DMS153 treated with DMSO at 0.1 percent for 48 hours (cell line): ENCODE results near the gene SEC24D.
A peak's percentile ranks its signal among the peaks of the same experiment; 100 is the strongest.
"Not testable (repeated sequence)": the region's sequence is repeated elsewhere in the genome, so short reads cannot be mapped to it uniquely, and the experiment has no call there.

Experiments used
- DNase-seq: peaks from one replicate; lab custom pipeline; 2025; ENCODE audit not compliant: unreplicated experiment; lab: John Stamatoyannopoulos, UW

The SEC24D gene

GRCh38 chr4:118835571-118836300, at the start of gene SEC24D:
Gene SEC24D (minus strand): TSS chr4:118836126. CDS start chr4:118833696, 2,430 bp downstream.
- peak; percentile 62 for DNase-seq

- DNase-seq, result no peak
Observed at GRCh38 chr4:118884716-118885115, 48.8 kb upstream of the SEC24D start.

GRCh38 chr4:118883861-118884260, 47.9 kb upstream of the SEC24D start:
- no peak for DNase-seq

DNA sequence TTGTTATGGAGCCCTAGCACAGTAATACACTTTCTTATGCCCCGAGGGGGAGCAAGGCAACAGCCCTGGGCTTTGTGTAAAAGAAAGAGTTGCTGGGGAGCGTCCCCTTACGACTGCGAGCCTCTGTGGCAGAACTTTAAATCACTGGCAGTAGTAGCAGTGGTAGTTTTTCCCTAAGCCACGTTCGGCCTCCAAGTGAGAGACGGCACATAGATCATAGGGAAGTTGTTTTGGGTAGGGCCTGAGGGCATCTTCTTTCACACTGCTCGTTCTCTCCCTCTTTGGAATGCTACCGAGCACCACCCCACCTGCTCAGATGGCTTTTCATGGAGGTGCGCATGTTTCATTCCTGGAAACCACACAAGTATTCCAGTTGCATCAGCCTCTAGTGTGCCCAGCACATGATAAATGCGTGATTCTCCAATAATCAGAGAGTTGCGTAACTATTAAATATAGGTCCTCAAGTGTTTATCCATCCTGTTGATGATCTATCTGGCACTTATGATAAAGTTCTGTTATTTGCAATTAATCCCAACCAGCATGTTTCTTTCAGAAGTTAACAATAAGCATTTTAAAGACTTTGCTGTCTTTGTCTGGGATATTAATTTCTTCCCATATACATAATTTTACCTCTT, 45.7 kb upstream of the SEC24D start:
- DNase-seq, result no peak

DNA sequence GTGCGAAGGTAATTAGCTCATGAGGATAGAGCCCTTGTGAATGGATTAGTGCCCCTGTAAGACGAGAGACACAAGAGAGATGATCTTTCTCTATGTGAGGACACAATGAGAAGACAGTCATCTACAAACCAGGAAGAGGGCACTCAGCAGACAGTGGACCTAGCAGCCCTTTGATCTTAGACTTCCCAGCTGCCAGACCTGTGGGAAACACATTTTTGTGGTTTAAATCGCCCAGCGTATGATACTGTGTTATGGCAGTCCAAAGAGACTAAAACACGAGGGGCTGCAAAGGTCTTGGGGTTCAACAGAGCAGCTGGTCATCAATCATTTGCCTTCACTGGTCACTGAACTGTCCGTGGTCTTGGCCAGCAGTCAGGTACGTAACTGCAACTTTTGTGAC, 43.5 kb upstream of the SEC24D start:
- no peak for DNase-seq

DNA sequence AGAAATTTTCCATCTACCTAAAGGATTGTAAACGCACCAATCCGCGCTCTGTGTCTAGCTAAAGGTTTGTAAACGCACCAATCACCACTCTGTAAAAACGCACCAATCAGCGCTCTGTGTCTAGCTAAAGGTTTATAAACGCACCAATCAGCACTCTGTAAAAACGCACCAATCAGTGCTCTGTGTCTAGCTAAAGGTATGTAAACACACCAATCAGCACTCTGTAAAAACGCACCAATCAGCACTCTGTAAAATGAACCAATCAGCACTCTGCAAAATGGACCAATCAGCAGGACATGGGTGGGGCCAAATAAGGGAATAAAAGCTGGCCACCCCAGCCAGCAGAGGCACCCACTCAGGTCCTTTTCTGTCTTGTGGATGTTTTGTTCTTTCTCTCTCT, 42.6 kb upstream of the SEC24D start:
- not testable (repeated sequence) for DNase-seq

DNA sequence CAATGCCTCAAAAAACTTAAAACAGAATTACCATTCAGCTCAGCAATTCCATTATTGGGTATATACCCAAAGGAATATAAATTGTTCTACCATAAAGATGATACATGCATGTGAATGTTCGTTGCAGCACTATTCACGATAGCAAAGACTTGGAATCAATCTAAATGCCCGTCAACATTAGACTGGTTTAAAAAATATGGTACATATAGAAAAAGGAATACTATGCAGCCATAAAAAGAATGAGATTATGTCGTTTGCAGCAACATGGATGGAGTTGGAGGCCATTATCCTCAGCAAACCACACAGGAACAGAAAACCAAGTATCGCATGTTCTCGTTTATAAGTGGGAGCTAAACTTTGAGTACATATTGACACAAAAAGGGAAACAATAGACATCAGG, 41.9 kb upstream of the SEC24D start:
- DNase-seq, result no peak

DNA sequence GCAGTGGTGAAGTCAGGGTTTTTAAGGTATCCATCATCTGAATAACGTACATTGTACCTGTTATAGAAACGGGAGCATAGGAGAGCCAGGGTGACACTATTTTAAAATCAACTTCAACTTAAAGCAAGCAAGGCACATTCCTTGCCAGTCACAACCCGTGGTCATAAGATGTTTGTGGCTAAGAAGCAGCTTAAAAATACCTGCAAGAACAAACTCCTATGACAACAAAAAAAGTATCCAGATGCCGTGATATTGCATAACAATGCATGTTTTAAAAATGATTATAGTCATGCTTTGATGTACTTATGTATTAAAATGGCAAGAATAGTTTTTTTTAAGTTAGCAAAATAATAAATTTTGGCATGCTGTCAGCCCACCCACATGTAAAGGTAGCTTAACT, 36.3 kb upstream of the SEC24D start:
- DNase-seq, result no peak

- DNase-seq, result no peak
Observed at GRCh38 chr4:118869808-118870342, 33.9 kb upstream of the SEC24D start.

DNA sequence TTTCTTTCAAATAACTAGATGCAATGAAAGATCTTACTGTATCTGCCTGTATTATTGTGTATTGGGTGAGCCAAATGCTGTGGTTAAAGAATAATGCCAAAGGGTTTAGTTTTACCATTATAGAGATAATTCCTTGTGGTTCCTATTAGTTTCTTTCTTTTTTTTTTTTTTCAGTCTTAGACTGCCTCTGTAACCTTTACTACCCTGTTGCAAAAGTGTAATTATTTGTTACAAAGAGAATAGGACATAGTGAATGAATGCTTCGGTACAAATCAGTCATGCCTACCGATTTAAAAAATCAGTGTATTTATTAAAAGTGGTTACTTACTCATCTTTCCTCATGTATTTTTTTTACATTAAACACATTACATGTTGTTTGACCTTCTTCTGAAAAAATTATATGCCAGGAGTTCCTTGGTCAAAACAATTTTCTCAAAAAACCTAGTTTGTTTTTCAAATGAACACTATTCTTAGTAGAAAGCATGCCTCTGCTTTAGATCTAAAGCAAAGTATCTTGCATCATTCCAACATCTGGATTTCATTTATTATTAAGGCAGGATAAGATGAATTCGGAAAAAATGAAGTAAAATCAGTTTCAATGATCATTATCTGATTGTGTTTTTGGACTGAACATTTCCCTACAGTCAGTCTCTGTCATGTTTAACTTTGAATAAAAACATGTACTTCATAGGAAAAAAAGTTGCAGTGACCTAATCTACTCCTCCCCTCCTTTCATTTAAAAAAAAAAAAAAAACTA, 31.6 kb upstream of the SEC24D start:
- no peak for DNase-seq

DNA sequence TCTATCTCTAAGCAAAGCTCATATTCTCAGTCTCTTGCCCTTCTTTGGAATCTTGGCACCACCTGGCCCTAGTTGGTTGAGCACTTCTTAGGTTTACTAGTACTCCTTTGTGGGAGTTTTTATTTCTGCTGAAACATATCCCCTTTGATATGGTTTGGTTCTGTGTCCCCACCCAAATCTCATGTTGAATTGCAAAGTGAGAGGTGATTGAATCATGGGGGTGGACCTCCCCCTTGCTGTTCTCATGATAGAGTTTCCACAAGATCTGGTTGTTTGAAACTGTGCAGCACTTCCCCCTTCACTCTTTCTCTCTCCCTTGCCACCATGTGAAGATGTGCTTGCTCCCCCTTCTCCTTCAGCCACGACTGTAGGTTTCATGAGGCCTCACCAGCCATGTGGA, 30.5 kb upstream of the SEC24D start:
- DNase-seq, result no peak

GRCh38 chr4:118865091-118865708, 29.3 kb upstream of the SEC24D start:
- peak; percentile 88 for DNase-seq

- no peak for DNase-seq
Observed at GRCh38 chr4:118858779-118859178, 22.9 kb upstream of the SEC24D start.

DNA sequence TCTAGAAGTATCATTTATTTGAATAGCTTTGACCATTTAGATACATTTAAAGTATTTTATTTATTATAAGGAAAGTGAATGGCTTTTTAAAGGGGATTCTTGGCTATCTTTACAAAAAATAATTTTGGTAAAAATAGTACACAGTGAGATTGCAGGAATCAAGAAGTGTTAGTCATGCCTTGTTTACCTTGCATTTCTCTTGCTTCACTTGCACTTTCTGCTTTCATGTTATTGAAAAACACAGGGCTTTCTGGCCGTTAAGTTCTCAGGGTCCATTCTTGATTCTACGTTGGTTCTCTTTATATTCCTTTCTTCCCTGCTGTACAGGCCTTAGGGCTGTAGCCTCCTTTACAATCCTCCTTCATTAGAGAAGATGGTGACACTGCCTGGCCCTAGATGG, 21.8 kb upstream of the SEC24D start:
- no peak for DNase-seq

DNA sequence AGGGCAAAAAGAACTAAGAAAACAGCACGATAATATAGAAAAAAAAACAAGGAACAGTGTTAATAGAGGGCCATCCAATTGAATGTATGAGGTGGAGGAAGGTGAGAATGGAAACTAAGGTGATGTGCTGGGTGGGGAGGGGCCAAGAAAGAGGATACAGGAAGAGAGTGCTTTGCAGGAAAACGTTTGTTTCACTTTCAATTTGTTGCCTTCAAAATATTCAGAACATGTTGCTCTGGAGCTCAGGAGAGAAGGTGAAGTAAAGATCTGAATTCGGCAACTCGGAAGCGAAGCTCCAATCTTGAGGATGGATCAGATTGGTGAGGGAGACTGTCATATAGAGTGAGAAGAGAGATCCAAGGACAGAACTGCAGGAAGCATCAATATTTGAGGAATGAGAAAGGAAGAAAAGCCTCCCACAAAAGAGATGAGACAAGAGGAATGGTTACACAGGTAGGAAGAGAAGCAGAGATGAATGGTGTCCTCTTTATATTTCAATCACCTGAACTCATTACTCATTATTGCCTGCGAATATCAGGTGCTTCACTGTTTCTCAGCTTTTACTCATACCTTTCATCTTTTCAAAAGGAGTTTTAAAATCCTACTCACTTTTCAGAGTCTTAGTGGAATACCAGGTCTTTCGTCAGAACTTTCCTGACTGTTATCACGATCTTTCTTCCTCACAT, 14.7 kb upstream of the SEC24D start:
- peak; percentile 56 for DNase-seq

DNA sequence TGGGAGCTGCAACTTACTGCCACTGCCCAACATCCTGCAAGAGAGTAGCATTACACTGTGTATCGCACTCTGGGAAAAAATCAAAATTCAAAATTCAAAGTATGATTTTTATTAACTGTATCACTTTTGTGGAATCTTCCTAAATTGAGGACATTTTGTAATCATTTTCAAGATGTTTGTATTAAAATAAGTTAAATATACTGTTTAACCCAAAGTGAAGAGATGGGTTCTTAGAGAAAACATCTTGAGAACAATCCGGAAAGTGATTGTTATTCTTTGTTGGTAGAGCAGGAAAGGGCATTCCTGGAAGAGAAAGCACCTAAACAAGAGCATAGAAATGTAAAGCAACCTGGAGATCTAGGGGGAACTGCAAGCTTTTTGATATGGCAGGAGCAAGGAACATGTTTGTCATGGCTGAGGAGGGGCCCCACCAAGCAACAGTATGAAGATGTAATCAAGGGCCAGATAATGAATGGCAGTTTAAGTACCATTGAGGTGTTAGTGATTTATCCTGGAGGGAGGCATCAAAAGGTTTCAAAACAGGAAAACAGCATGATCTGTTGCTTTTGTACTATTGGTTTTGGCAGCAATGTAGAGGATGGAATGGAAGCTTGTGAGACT, 14.1 kb upstream of the SEC24D start:
- DNase-seq, result no peak

DNA sequence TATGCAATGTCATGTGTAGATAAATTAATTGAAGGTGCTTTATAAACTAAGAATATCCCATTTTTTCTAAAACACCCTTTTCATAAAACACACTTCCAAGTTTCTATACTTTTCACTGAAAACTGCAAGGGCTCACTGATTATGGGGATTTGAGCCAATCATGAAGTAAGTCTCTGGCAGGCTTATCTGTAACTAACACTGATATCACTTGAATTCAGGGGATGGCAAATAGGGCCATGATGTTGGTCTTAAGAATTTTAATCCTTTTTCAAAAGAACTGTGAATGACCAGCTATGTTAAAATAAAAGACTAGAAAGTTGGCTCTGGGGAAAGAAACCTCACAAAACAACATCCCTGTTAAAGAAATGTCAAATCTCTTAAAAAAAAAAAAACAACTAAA, 13.0 kb upstream of the SEC24D start:
- DNase-seq, result no peak

DNA sequence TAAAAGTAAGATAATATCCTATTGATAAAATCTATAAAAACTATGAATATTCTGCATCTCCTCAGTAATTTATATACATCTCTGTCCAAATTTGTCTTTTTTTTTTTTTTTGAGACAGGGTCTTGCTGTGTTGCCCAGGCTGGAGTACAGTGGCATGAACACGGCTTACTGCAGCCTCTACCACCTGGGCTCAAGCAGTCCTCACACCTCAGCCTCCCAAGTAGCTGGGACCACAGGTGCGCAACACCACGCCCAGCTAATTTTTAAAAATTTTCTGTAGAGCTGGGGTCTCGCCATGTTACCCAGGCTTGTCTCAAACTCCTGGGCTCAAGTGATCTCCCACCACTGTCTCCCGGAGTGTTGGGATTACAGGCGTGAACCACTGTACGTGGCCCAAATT, 12.3 kb upstream of the SEC24D start:
- no peak for DNase-seq

GRCh38 chr4:118846979-118847378, 11.1 kb upstream of the SEC24D start:
- DNase-seq, result no peak

DNA sequence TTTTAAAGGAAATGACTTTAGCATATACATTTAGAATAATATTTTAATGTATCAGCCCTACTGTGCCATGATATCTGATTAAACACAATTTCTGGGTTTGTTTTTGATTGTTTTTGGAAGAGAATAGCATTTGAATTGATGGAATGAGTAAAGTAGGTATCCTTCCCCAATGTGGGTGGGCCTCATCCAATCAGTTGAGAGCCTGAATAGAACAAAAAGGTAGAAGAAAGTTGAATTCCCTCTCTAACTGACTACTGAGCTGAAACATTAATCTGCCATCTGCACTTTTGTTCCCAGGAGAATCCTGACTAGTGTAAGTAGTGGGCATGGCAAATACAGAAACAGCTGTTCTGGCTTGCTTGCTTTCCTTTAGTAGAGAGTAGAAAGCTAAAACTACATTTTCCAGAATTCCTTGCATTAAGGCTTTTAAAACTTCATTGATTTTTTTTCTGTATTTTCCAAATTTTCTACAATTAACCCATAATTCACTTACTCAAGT, 9.7 kb upstream of the SEC24D start:
- DNase-seq, result no peak
